SK-N-SH (cell line): ENCODE measurements around the gene IQGAP2.
"Not testable (repeated sequence)": the region's sequence is repeated elsewhere in the genome, so short reads cannot be mapped to it uniquely, and the experiment has no call there.

ENCODE experiments used
- CHD2 ChIP-seq: fragments of 150-350 bp; IDR thresholded peaks from 2 replicates; pipeline ENCODE4 v1.6.1; 2018; ENCODE audit warnings: low read length; ENCODE audit not compliant: partially characterized antibody
- EP300 ChIP-seq, 2 experiments: IDR thresholded peaks; 2 replicates each; pipeline versions ENCODE4 v1.4.0 to v1.6.1; 2012; ENCODE audit warnings: borderline replicate concordance in 1 of 2, low read depth in 1 of 2, low read length in 1 of 2
- FOXM1 ChIP-seq: IDR thresholded peaks from 2 replicates; pipeline ENCODE4 v1.4.0; 2012; ENCODE audit warnings: low read depth, mild to moderate bottlenecking
- NRF1 ChIP-seq: IDR thresholded peaks from 2 replicates; pipeline ENCODE4 v1.6.1; 2012; ENCODE audit warnings: low read depth, mild to moderate bottlenecking, low read length
- POLR2AphosphoS5 ChIP-seq: IDR thresholded peaks from 2 replicates; pipeline ENCODE4 v1.6.1; 2012; ENCODE audit warnings: low read depth, low read length
- RXRA ChIP-seq: IDR thresholded peaks from 2 replicates; pipeline ENCODE4 v1.4.0; 2012; ENCODE audit warnings: low read depth, mild to moderate bottlenecking, borderline replicate concordance
- SIN3A ChIP-seq: IDR thresholded peaks from 2 replicates; pipeline ENCODE4 v1.6.1; 2012; ENCODE audit warnings: low read depth, mild to moderate bottlenecking, low read length, moderate library complexity, borderline replicate concordance
- TAF1 ChIP-seq: IDR thresholded peaks from 2 replicates; pipeline ENCODE4 v1.6.1; 2012; ENCODE audit warnings: low read depth, mild to moderate bottlenecking, low read length, moderate library complexity, borderline replicate concordance
- YY1 ChIP-seq: IDR thresholded peaks from 2 replicates; pipeline ENCODE4 v1.4.0; 2012; ENCODE audit warnings: low read depth, mild to moderate bottlenecking
- TF ChIP-seq, protein P1 (sequence below): fragments of 200-600 bp; sonication (generic); IDR thresholded peaks from 2 replicates; pipeline ENCODE4 v1.6.1; 2017; ENCODE audit warnings: antibody characterized with exemption, mild to moderate bottlenecking, moderate library complexity
- TF ChIP-seq, protein P2 (sequence below): fragments of 150-350 bp; IDR thresholded peaks from 2 replicates; pipeline ENCODE4 v1.6.1; 2016; ENCODE audit warnings: mild to moderate bottlenecking, low read depth, low read length
- TF ChIP-seq, protein P3 (sequence below): IDR thresholded peaks from 2 replicates; pipeline ENCODE4 v1.4.0; 2012; ENCODE audit warnings: low read depth, borderline replicate concordance

DNA sequence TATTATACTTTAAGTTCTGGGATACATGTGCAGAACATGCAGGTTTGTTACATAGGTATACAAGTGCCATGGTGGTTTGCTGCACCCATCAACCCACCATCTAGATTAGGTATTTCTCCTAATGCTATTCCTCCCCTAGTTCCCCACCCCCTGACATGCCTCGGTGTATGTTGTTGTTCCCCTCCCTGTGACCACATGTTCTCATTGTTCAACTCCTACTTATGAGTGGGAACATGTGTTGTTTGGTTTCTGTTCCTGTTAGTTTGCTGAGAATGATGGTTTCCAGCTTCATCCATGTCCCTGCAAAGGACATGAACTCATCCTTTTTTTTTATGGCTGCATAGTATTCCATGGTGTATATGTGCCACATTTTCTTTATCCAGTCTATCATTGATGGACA lies 200.9 kb downstream of the IQGAP2 start:
- TF ChIP-seq, protein P1, sequence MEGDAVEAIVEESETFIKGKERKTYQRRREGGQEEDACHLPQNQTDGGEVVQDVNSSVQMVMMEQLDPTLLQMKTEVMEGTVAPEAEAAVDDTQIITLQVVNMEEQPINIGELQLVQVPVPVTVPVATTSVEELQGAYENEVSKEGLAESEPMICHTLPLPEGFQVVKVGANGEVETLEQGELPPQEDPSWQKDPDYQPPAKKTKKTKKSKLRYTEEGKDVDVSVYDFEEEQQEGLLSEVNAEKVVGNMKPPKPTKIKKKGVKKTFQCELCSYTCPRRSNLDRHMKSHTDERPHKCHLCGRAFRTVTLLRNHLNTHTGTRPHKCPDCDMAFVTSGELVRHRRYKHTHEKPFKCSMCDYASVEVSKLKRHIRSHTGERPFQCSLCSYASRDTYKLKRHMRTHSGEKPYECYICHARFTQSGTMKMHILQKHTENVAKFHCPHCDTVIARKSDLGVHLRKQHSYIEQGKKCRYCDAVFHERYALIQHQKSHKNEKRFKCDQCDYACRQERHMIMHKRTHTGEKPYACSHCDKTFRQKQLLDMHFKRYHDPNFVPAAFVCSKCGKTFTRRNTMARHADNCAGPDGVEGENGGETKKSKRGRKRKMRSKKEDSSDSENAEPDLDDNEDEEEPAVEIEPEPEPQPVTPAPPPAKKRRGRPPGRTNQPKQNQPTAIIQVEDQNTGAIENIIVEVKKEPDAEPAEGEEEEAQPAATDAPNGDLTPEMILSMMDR = not testable (repeated sequence)
- TF ChIP-seq, protein P2, sequence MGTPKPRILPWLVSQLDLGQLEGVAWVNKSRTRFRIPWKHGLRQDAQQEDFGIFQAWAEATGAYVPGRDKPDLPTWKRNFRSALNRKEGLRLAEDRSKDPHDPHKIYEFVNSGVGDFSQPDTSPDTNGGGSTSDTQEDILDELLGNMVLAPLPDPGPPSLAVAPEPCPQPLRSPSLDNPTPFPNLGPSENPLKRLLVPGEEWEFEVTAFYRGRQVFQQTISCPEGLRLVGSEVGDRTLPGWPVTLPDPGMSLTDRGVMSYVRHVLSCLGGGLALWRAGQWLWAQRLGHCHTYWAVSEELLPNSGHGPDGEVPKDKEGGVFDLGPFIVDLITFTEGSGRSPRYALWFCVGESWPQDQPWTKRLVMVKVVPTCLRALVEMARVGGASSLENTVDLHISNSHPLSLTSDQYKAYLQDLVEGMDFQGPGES = not testable (repeated sequence)
- TF ChIP-seq SIN3A; YY1; NRF1; POLR2AphosphoS5; CHD2; RXRA; FOXM1; TAF1; EP300 (IDR thresholded peaks at IDR 0.05; ENCODE audit: borderline replicate concordance in 1 of 2, low read depth in 1 of 2, low read length in 1 of 2): not testable (repeated sequence)
- TF ChIP-seq, protein P3, sequence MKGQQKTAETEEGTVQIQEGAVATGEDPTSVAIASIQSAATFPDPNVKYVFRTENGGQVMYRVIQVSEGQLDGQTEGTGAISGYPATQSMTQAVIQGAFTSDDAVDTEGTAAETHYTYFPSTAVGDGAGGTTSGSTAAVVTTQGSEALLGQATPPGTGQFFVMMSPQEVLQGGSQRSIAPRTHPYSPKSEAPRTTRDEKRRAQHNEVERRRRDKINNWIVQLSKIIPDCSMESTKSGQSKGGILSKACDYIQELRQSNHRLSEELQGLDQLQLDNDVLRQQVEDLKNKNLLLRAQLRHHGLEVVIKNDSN = not testable (repeated sequence)
